ENCODE measurements around the gene EPAS1. TPM values are rescaled to one million over a fixed set of nuclear protein-coding genes. Genes with fewer than 3 reads are reported as not detected.

The EPAS1 gene
- total RNA-seq, 1 experiment from 2014 or later = 106 TPM

DNA sequence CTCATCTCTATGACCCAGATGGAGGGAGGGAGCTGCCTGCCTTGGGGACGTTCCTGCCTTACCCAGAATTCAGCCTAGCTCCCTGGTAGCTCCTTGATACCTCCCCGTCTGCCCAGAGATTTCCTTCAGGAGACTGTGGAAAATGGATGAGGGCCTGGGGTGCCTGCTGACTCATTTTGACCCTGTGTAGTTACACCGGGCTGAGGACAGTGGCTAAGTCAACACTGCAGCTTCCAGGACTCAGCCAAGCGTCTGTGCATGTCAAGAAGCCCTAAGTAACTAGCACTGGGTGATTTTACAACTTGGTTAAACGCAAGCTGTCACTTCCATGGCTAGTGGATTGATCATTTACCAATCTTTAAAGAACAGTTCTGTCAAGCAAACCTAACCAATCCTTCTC is 23.3 kb upstream of the EPAS1 start:
- no peaks in the 10 kb centered on the region for H3K4me1 ChIP-seq (ENCODE audit: control insufficient read depth, insufficient read depth, low read length)
- no peak overlapping the region for H3K4me3 ChIP-seq (ENCODE audit: low read depth in 2 of 2, low read length in 2 of 2)
- intact Hi-C loops (cut with micrococcal nuclease; ENCODE audit: unreplicated experiment) (no loop called here), in situ Hi-C loops (cut with HindIII; ENCODE audit: low pct_unique_long_range_greater_than_20kb, low sequenced_read_pairs) (no loop called here)
- DNase-seq (ENCODE audit: low read depth, low spot score) = no peak
- H3K27me3 ChIP-seq (ENCODE audit: control insufficient read depth, insufficient read depth, low read length) = no peaks in the 10 kb centered on the region; the same call in 1 of the 2 replicates
- H3K9me3 ChIP-seq (ENCODE audit: control insufficient read depth, insufficient read depth, low read depth, low read length) = no peaks in the 10 kb centered on the region
- CTCF ChIA-PET = no interaction called here
- POLR2A ChIA-PET = no interaction called here
- H3K27ac ChIP-seq (ENCODE audit: low read length) = no peak overlapping the region
- H3K36me3 ChIP-seq (ENCODE audit: control insufficient read depth, insufficient read depth, low read length) = no peaks in the 10 kb centered on the region
- no peak for ATAC-seq
- no TSS peak for BruUV-seq (replicated peaks)
- TF ChIP-seq TCF7L2 (IDR thresholded peaks at IDR 0.05; ENCODE audit: low read depth, low read length) = no peak
- TF ChIP-seq, protein P1, sequence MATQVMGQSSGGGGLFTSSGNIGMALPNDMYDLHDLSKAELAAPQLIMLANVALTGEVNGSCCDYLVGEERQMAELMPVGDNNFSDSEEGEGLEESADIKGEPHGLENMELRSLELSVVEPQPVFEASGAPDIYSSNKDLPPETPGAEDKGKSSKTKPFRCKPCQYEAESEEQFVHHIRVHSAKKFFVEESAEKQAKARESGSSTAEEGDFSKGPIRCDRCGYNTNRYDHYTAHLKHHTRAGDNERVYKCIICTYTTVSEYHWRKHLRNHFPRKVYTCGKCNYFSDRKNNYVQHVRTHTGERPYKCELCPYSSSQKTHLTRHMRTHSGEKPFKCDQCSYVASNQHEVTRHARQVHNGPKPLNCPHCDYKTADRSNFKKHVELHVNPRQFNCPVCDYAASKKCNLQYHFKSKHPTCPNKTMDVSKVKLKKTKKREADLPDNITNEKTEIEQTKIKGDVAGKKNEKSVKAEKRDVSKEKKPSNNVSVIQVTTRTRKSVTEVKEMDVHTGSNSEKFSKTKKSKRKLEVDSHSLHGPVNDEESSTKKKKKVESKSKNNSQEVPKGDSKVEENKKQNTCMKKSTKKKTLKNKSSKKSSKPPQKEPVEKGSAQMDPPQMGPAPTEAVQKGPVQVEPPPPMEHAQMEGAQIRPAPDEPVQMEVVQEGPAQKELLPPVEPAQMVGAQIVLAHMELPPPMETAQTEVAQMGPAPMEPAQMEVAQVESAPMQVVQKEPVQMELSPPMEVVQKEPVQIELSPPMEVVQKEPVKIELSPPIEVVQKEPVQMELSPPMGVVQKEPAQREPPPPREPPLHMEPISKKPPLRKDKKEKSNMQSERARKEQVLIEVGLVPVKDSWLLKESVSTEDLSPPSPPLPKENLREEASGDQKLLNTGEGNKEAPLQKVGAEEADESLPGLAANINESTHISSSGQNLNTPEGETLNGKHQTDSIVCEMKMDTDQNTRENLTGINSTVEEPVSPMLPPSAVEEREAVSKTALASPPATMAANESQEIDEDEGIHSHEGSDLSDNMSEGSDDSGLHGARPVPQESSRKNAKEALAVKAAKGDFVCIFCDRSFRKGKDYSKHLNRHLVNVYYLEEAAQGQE (IDR thresholded peaks at IDR 0.05; ENCODE audit: insufficient read depth in 1 of 2, low read depth in 2 of 2, low read length in 1 of 2) = no peak
- TF ChIP-seq, protein P2, sequence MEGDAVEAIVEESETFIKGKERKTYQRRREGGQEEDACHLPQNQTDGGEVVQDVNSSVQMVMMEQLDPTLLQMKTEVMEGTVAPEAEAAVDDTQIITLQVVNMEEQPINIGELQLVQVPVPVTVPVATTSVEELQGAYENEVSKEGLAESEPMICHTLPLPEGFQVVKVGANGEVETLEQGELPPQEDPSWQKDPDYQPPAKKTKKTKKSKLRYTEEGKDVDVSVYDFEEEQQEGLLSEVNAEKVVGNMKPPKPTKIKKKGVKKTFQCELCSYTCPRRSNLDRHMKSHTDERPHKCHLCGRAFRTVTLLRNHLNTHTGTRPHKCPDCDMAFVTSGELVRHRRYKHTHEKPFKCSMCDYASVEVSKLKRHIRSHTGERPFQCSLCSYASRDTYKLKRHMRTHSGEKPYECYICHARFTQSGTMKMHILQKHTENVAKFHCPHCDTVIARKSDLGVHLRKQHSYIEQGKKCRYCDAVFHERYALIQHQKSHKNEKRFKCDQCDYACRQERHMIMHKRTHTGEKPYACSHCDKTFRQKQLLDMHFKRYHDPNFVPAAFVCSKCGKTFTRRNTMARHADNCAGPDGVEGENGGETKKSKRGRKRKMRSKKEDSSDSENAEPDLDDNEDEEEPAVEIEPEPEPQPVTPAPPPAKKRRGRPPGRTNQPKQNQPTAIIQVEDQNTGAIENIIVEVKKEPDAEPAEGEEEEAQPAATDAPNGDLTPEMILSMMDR (IDR thresholded peaks at IDR 0.05) = no peak
- TF ChIP-seq POLR2AphosphoS5 (IDR thresholded peaks at IDR 0.05; ENCODE audit: low read depth, low read length) = no peak
- TF ChIP-seq SIN3A (IDR thresholded peaks at IDR 0.05; ENCODE audit: borderline replicate concordance, insufficient read depth, low read depth, low read length) = no peak

DNA sequence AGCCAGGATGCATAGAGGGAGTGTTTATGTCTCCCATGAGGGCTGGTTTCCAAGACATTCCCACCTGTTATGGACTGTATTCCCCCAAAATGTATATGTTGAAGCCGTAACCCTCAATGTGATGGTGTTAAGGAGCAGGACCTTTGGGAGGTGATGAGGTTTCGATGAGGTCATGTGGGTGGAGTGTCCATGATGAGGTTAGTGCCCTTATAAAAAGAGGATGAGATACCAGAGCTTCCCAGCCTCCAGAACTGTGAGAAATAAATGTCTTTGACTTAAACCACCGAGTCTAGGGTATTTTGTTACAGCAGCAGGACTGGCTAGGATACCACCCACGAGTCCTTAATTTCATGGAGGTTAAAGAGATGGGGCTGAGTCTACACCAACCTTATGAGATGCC is 22.6 kb upstream of the EPAS1 start:
- no peaks in the 10 kb centered on the region for H3K36me3 ChIP-seq (ENCODE audit: control insufficient read depth, insufficient read depth, low read length)
- CTCF ChIA-PET = no interaction called here
- H3K9me3 ChIP-seq (ENCODE audit: control insufficient read depth, insufficient read depth, low read depth, low read length) = no peaks in the 10 kb centered on the region
- BruUV-seq (replicated peaks) = no TSS peak
- intact Hi-C loops (cut with micrococcal nuclease; ENCODE audit: unreplicated experiment) = no loop called here
- POLR2A ChIA-PET = no interaction called here
- H3K4me1 ChIP-seq (ENCODE audit: control insufficient read depth, insufficient read depth, low read length) = no peaks in the 10 kb centered on the region
- TF ChIP-seq SIN3A (IDR thresholded peaks at IDR 0.05; ENCODE audit: borderline replicate concordance, insufficient read depth, low read depth, low read length) (no peak), TCF7L2 (IDR thresholded peaks at IDR 0.05; ENCODE audit: low read depth, low read length) (no peak), POLR2AphosphoS5 (IDR thresholded peaks at IDR 0.05; ENCODE audit: low read depth, low read length) (no peak)
- TF ChIP-seq, protein P2 (IDR thresholded peaks at IDR 0.05) = no peak
- TF ChIP-seq, protein P1 (IDR thresholded peaks at IDR 0.05; ENCODE audit: insufficient read depth in 1 of 2, low read depth in 2 of 2, low read length in 1 of 2) = no peak
- ATAC-seq (no peak), DNase-seq (ENCODE audit: low read depth, low spot score) (no peak)
- in situ Hi-C loops (cut with HindIII; ENCODE audit: low pct_unique_long_range_greater_than_20kb, low sequenced_read_pairs) = no loop called here
- H3K27ac ChIP-seq (ENCODE audit: low read length) = no peak overlapping the region
- no peaks in the 10 kb centered on the region; the same call in 1 of the 2 replicates for H3K27me3 ChIP-seq (ENCODE audit: control insufficient read depth, insufficient read depth, low read length)
- H3K4me3 ChIP-seq (ENCODE audit: low read depth in 2 of 2, low read length in 2 of 2) = no peak overlapping the region

All from Panc1 (cell line).